ENCODE measurements around the gene IL1RAP.
"Not testable (repeated sequence)": the region's sequence is repeated elsewhere in the genome, so short reads cannot be mapped to it uniquely, and the experiment has no call there.

IL1RAP gene, protein sequence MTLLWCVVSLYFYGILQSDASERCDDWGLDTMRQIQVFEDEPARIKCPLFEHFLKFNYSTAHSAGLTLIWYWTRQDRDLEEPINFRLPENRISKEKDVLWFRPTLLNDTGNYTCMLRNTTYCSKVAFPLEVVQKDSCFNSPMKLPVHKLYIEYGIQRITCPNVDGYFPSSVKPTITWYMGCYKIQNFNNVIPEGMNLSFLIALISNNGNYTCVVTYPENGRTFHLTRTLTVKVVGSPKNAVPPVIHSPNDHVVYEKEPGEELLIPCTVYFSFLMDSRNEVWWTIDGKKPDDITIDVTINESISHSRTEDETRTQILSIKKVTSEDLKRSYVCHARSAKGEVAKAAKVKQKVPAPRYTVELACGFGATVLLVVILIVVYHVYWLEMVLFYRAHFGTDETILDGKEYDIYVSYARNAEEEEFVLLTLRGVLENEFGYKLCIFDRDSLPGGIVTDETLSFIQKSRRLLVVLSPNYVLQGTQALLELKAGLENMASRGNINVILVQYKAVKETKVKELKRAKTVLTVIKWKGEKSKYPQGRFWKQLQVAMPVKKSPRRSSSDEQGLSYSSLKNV

DNA sequence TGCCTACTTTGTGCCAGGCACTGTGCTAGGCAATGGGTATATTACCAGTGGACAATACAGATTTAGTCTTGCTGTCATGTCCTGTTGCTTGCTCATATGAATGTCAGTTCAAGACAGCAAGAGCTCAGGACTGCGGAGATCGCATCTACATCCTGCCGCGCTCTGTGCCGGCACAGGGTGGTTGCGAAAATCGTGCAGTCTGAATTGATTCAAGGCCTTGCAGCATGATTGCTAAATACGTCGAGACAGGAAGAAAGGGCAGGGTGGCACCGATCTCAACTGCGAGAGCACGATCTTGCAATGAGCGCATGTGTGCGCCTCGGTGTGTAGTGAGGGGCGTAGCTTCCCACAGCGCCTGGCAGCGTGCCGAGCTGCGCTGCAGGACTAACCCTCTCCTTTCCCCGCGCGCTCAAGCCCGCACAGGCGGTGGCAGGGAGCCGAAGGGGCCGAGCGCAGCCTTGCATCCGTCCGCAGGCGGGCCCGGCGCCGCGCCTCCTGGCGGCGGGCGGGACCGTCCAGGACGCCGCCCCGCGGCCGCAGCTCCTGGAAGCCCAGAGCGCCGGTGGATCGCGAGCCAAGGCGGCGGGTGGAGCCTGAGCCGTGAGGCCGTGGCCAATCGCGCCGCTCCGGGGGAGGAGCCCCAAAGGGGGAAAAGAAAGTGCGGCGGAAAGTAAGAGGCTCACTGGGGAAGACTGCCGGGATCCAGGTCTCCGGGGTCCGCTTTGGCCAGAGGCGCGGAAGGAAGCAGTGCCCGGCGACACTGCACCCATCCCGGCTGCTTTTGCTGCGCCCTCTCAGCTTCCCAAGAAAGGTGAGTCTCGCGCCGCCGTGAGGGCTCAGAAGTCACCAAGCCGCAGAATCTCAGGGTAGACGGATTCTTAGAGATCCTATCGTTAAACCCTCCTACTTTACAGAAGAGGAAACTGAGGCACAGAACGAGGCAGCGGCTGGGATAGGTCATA, at the start of gene IL1RAP:
Gene IL1RAP, plus strand, starts transcription at position 677 of the 962 bp plus-strand sequence. CDS start 50,205 bp downstream, outside the sequence.
- peak within 1 kb of the TSS; percentile 84 for H3K4me3 ChIP-seq (ENCODE audit: low read depth, low read length)
- in situ Hi-C loops (cut with HindIII; ENCODE audit: low sequenced_read_pairs), result no loop called here
- TF ChIP-seq, protein P1, sequence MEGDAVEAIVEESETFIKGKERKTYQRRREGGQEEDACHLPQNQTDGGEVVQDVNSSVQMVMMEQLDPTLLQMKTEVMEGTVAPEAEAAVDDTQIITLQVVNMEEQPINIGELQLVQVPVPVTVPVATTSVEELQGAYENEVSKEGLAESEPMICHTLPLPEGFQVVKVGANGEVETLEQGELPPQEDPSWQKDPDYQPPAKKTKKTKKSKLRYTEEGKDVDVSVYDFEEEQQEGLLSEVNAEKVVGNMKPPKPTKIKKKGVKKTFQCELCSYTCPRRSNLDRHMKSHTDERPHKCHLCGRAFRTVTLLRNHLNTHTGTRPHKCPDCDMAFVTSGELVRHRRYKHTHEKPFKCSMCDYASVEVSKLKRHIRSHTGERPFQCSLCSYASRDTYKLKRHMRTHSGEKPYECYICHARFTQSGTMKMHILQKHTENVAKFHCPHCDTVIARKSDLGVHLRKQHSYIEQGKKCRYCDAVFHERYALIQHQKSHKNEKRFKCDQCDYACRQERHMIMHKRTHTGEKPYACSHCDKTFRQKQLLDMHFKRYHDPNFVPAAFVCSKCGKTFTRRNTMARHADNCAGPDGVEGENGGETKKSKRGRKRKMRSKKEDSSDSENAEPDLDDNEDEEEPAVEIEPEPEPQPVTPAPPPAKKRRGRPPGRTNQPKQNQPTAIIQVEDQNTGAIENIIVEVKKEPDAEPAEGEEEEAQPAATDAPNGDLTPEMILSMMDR (IDR thresholded peaks at IDR 0.05; ENCODE audit: low read depth, low read length, missing control alignments), result peak; percentile 45
- DNase-seq (ENCODE audit: low read depth), result peak; percentile 70

DNA sequence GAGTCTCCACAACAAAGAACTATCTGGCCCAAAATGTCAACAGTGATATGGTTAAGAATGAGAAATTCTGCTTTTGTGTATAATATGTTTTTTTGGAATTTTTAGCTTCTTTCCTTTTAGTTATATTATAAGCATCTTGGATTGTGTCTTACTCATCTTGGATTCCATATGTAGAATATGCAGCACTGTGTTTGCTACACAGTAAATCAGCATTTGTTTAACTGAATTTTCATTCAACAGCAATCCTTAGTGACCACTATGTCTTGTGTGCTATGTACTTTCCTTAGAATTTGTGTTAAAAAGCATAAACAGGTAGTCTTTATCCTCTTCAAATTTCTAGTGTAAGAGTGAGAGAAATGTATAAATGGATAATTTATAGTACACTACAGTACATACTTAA, 46.0 kb upstream of the IL1RAP start:
- no peak for DNase-seq (ENCODE audit: low read depth)
- in situ Hi-C loops (cut with HindIII; ENCODE audit: low sequenced_read_pairs), result no loop called here
- TF ChIP-seq, protein P1 (IDR thresholded peaks at IDR 0.05; ENCODE audit: low read depth, low read length, missing control alignments), result no peak
- H3K4me3 ChIP-seq (ENCODE audit: low read depth, low read length), result no peak overlapping the region

DNA sequence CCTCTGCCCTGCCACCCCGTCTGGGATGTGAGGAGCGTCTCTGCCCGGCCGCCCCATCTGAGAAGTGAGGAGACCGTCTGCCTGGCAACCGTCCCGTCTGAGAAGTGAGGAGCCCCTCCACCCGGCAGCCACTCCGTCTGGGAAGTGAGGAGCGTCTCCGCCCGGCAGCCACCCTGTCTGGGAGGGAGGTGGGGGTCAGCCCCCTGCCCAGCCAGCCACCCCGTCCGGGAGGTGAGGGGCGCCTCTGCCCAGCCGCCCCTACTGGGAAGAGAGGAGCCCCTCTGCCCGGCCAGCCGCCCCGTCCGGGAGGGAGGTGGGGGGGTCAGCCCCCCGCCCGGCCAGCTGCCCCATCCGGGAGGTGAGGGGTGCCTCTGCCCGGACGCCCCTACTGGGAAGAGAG, 40.6 kb upstream of the IL1RAP start:
- DNase-seq (ENCODE audit: low read depth); in situ Hi-C loops (cut with HindIII; ENCODE audit: low sequenced_read_pairs); H3K4me3 ChIP-seq (ENCODE audit: low read depth, low read length): not testable (repeated sequence)

DNA sequence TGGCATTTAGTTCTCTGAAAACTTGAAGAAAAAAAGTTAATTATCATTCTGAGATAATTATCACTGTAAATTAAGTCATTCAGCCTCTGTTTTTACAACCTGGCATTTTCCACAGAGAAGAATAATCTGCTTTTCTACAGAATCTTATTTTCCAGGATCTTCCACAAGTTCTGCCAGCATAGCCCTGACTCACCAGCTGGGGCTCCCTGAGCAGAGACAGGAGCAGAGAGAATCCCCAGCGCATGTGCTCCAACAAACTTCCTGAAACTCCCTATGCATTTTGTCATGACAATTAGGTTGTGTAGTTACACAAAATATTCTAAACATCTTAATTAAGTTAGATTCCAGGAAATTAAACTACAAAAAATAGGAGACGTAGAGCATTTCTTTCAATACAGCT, 32.1 kb upstream of the IL1RAP start:
- TF ChIP-seq, protein P1 (IDR thresholded peaks at IDR 0.05; ENCODE audit: low read depth, low read length, missing control alignments), result no peak
- in situ Hi-C loops (cut with HindIII; ENCODE audit: low sequenced_read_pairs), result no loop called here
- no peak overlapping the region for H3K4me3 ChIP-seq (ENCODE audit: low read depth, low read length)
- no peak for DNase-seq (ENCODE audit: low read depth)

DNA sequence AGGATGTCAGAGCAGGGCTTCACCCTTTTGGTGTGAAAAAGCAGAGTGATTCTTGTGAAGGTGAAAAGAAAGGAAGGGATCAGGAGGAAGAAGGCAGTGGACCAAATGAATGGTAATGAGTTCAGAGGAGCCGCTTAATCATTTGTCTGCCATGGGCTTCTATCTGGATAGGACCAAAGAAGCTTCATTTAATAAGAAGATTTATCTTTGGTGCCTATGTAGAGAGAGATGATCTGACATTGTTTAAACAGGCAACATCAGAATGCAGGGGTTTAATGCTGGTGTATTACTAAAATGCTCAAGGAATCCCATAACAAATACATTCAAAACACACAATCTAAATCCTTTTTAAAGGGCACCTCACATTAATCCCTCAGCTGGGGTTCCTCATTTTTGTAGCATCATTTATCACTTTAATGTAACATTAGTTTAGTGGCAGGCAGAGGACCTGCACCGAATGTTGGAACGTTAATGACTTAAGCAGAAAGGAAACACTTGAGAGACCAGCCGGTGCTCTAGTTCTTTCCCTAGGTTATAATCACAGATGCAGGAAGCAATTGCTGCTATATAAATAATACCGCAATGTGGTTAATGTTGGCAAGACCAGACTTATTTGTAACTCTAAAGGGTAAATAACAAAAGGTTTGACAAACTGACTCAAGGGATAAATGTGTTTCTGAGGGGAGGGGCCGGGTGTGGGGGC, 27.9 kb upstream of the IL1RAP start:
- peak; percentile 16 for DNase-seq (ENCODE audit: low read depth)
- in situ Hi-C loops (cut with HindIII; ENCODE audit: low sequenced_read_pairs), result no loop called here
- no peak overlapping the region for H3K4me3 ChIP-seq (ENCODE audit: low read depth, low read length)
- TF ChIP-seq, protein P1 (IDR thresholded peaks at IDR 0.05; ENCODE audit: low read depth, low read length, missing control alignments), result no peak

DNA sequence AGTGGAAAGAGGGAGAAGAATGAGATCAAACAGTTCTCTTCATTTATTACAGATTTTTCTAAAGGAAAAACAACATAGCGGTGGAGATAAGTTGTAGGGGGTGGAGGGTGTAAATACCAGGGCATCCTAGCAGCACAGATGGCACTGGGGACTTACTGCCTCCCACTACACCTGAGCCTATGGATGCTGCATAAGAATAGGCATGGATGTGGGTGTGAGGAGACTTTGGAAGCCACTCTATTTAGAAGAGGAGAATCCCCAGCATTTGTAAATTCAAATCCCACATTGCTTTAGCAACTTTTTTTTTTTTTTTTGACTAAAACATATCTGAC, 27.4 kb upstream of the IL1RAP start:
- in situ Hi-C loops (cut with HindIII; ENCODE audit: low sequenced_read_pairs), result no loop called here
- no peak overlapping the region for H3K4me3 ChIP-seq (ENCODE audit: low read depth, low read length)

More for the DNA sequence above, 27.4 kb upstream of the IL1RAP start:
- DNase-seq (ENCODE audit: low read depth), result no peak
- TF ChIP-seq, protein P1 (IDR thresholded peaks at IDR 0.05; ENCODE audit: low read depth, low read length, missing control alignments), result no peak

Data from astrocyte of the cerebellum (primary cell).